GM13977 (cell line): ENCODE measurements around the gene SLCO4A1.
A peak's percentile ranks its signal among the peaks of the same experiment; 100 is the strongest.

Experiments used
- DNase-seq: peaks from one replicate; pipeline ENCODE4 v3.0.0; 2012; ENCODE audit warnings: low spot score
- in situ Hi-C: fragments of 300-500 bp; cut with MboI; formaldehyde crosslinking; loops from one replicate; pipeline ENCODE4 v1.12.0; 2022; ENCODE audit warnings: low sequenced_read_pairs, low pct_unique_long_range_greater_than_20kb, mixed read lengths, inconsistent platforms; ENCODE audit not compliant: unreplicated experiment
- TF ChIP-seq, protein P1 (sequence below): IDR thresholded peaks from 2 replicates; pipeline ENCODE4 v1.5.1; 2012; ENCODE audit warnings: mild to moderate bottlenecking, control low read depth; ENCODE audit not compliant: insufficient read depth; ENCODE audit errors: extremely low read depth, missing control alignments

SLCO4A1 gene

DNA sequence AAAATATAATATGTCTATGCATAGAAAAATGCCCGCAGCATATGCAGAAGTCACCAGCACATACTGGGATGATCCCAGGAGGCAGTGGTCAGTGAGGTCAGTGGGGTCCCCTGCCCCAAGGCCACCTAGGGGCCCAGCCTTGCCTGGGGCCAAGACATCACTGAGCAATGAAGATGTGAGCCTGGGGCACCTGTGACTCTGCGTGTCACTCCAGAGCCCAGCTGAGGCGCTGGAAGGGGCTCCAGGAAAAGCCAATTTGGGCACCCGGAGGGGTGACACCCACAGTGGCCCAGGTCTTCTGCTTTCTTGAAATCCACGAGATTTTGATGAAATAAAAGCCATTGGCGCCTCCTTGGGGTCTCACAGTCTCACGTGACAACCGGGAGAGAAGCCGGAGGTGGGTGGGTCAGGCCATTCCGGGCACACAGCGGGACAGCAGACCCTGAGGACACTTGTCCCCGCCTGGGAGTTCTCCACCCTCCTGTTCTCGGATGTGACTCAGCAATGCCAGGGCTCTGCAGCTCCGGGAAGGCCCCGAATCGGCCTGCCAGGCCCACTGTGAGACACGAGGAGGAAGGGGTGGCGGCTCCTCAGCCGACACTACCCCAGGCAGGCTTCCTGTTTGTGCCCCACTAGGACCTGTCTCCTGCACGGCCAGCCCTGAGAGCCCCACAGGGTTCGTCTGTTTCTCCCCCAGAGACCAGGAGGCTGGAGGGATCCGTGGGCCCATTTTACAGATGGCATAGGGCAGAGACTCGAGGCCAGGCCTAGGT lies 24.4 kb upstream of the SLCO4A1 start:
- TF ChIP-seq, protein P1, sequence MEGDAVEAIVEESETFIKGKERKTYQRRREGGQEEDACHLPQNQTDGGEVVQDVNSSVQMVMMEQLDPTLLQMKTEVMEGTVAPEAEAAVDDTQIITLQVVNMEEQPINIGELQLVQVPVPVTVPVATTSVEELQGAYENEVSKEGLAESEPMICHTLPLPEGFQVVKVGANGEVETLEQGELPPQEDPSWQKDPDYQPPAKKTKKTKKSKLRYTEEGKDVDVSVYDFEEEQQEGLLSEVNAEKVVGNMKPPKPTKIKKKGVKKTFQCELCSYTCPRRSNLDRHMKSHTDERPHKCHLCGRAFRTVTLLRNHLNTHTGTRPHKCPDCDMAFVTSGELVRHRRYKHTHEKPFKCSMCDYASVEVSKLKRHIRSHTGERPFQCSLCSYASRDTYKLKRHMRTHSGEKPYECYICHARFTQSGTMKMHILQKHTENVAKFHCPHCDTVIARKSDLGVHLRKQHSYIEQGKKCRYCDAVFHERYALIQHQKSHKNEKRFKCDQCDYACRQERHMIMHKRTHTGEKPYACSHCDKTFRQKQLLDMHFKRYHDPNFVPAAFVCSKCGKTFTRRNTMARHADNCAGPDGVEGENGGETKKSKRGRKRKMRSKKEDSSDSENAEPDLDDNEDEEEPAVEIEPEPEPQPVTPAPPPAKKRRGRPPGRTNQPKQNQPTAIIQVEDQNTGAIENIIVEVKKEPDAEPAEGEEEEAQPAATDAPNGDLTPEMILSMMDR, result no peak
- in situ Hi-C loops, result no loop called here
- DNase-seq, result peak; percentile 62

DNA sequence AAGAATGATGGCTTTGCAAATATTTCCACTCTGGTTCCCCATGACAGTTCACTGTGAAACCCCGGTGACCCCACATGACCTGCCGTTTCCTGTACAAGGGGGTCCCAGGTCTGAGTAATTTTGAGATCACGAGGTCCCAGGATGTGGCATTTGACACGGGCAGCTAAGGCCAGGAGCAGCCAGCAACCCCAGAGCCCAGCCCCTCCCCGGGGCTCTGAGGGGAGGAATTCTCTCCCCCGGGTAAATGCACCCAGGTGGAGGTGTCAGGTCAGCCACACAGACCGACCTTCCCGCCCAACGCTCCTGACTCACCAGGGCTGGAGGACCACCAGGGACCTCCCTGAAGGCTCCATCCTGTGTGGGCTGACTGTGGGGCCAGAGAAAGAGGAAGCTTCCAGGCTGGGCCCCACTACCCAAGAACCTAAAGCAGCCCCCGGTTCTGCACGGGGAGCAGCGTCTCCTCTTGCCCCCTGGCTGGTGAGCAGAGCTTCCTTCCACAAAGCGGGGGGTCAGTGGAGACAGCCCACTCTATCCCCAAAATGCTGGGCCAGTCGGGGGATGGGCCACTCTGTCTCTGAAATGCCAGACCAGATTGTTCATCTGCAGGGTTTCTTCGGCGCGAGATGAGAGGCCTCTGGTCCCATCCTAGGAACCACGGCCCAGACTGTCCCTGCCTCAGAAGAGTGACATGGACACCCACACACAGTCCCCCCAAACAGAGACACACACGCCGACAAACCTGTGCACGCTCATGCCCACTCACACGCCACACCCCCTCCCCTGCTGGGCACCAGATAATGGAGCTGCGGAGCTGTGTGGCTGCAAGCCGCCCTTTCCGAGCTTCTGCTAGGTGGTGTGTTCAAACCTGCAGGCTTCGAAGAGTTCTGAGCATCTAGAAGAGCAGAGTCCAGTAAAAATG lies 23.4 kb upstream of the SLCO4A1 start:
- in situ Hi-C loops, result no loop called here
- DNase-seq, result peak; percentile 64
- TF ChIP-seq, protein P1, result no peak

DNA sequence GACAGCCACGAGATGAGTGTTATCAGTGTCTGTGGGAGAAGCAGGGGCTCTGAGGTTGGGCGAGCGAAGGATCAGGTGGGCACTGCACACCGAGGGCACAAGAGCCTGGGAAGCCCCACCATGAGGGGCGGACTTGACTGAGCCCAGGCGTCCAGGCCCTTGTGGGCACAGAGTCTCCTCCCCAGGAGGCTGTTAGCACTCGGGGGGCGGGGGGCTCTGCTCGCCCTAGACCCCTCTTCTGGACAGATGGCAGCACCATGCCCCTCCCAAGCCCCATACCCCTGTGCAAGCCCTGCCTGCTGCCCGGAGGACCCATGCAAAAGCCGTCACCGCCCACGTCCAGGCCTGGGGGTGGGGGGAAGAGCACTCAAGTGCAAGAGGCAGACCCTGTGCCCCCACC lies 21.7 kb upstream of the SLCO4A1 start:
- TF ChIP-seq, protein P1, result no peak
- DNase-seq, result no peak
- in situ Hi-C loops, result no loop called here

DNA sequence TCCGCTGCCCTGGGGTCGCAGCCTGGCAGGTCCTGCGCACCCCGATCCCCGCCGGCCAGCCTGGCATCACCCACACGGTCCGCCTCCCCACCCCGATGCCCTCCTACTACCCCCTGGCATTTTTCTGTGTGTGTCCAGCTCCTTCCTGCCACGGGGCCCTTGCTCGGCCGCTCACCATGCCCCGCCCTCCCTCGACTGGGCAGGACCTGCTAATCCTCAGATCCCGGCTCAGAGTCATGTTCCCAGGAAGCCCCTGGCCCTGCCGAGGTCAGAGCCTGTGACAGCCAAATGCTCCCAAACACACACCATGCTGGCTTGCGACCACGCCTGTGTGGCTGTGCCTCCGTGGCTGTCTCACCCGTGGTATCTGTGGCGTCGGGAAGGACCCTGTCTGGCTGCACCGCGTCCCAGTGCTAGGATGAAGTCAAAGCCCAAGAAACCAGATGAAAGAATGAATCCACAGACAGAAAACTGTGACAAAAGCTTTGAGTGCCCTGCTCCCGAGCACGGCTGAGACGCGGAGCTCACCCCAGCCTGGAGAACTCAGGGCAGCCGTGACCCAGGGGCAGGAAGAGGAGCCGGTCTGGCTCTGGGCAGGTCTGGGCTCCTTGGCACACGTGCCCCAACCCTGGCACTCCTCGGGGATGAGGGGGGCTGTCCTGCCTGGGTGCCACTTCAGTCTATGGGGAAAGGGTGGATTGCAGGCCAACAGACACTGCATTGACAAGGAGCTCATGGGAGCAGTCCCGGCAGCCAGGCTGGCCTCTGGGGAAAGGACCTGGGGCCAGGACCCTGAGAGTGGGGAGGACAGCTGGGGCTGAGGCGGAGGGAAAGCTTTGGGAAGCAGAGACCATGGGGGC lies 20.8 kb upstream of the SLCO4A1 start:
- TF ChIP-seq, protein P1, result no peak
- in situ Hi-C loops, result no loop called here
- no peak for DNase-seq

DNA sequence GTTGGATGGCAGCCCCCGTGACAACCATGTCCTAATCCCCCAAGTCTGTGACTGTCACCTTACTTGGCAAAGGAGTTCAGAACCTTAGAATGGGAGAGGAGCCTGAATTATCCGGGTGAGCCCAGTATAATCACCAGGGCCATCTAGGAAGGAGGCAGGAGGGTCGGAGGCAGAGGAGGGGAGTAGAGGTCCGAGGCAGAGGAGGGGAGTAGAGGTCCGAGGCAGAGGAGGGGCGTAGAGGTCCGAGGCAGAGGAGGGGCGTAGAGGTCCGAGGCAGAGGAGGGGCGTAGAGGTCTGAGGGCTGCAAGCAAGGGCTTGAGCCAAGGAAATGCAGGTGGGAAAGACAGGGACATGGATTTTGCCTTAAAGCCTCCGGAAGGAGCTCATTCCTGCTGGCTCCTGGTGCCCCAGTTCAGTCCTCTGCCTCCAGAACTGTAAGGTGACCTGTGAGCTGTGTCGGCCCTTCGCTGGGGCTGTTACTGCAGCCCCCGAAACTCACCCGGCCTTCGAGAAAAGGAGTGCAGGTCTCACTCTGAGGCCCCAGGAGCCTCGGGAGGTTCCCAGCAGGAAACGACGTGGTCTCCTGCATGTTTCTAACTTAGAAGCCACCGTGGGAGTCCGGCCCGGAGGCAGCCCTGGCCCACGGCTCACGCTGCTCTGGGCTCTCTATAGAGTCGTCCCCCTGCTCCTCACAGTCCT lies 20.0 kb upstream of the SLCO4A1 start:
- in situ Hi-C loops, result no loop called here
- no peak for DNase-seq
- TF ChIP-seq, protein P1, result no peak

DNA sequence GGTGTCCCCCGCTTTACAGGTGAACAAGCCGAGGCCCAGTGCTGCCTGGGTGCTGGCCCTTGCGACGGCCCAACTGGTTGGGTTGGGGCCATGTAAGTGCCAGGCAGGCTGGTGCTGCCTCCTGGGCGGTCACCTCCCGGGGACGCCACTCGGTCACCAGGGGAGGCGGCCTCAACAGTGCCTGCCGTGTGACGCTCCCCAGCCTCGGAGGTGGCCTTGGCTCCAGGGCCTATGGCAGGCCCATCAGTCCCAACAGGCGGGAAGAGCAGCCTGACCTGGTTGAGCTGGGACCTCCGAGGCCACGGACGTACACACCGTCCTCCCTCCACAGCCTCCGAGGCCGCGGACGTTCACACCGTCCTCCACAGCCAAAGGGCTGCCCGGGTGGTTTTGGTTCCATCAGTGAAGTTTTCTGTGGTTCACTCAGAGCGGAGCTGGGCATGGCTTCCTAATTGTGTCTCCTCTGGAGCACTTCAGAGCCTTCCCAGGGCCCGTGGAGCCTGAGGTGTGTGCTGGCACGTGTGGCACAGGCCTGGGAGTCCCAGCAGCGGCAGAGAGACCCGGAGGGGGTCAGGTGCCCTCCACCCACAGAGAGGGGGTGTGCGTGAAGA lies 19.3 kb upstream of the SLCO4A1 start:
- TF ChIP-seq, protein P1, result no peak
- in situ Hi-C loops, result no loop called here
- DNase-seq, result no peak
